HG02623 (cell line): Measurements from ENCODE around the gene ANKRD62.

Experiments used
- ATAC-seq: cut with Tn5 transposase; IDR thresholded peaks from one replicate; pipeline ENCODE4 v1.9.1; 2021; ENCODE audit warnings: moderate library complexity; ENCODE audit not compliant: unreplicated experiment

ANKRD62 gene

GRCh38 chr18:12093520-12094257, at the start of gene ANKRD62:
Gene ANKRD62 (plus strand): TSS chr18:12093843. CDS start chr18:12094018, 175 bp downstream.
- ATAC-seq: no peak

DNA sequence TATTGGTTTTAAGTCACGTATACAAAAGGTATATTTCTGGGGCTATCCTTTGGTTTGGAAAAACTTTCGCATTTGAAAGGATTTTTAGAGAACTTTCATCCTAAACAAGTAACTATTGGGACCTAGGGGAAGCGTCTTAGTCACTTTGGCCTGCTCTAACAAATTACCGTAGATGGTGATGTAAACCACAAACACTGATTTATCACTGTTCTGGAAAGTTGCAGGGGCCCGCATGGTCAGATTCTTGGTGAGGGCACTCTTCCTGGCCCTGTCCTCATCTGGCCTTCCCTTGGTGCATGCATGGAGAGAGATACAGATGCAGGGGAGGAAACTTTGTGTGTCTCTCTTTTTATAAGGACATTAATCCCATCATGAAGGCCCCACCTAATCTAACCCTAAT, 49.1 kb upstream of the ANKRD62 start:
- no peak for ATAC-seq

DNA sequence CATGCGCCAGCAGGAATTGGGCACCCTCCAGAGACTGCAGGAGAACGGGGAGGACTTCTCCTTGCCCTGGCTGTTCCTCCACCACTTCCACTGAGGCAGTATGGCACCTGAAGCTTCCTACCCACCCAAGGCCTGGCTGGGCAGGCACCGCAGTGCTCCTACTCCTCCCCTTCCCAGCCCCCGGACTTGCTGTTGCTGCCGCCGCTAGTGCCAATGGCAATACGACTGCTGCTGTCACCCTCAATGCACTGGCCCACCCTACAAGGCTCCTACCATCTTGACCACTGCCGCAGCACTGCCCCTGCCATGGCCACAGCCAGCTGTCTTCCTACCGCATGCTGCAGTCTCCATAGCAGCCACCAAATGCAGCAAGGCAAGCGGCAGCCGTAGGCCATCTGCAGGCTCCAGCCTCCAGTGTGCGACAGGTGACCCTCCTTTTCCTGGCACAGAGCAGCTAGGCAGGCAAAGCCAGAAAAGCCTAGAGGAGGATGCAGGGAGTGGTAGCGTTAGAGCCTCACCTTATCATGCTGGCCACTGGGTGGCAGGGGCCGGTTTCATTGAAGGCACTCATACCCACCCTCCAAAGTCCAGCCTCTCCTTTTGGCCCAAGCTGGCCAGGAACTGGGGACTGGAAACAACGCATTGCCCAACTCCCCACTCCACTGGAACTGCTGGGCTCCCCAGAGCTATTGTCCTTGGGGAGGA, 47.4 kb upstream of the ANKRD62 start:
- no peak for ATAC-seq

- ATAC-seq: no peak
These were observed 46.8 kb upstream of the ANKRD62 start for GRCh38 chr18:12046751-12047335.

DNA sequence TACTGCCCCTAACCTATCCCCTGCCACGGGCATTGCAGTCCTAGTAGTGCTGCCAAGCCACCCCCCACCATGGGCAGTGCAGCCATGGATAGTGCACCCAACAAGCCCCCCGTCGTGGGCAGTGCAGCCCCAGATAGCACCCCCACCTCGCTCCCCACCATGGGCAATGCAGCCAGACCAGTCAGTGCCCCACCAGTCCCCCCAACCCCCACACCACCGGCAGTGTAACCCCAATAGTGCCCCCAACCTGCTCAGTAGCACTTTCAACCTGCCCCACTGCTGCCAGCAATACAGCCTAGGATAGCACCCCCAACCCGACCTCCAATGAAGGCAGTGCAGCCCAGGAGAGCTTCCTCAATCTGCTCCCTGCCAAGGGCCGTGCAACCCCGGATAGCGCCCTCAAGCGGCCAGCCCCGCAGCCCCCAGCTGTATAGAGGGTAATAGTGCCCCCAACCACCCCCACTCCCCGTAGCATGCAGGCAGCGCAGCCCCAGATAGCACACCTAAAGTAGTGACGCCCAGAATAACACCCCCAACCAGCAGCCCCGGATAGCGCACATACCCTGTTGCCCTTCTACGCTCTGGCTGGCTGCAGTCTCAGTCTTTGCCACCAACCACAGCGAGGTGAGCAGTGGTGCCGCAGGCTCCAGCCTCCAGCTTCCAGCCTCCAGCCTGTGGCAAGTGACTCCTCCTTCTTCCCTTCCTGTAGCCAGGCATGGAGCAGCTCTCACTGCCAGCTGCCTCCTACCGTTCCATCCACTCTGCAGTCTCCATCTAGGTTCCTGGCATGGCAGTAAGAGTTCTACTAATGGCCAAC, 45.4 kb upstream of the ANKRD62 start:
- ATAC-seq: no peak

DNA sequence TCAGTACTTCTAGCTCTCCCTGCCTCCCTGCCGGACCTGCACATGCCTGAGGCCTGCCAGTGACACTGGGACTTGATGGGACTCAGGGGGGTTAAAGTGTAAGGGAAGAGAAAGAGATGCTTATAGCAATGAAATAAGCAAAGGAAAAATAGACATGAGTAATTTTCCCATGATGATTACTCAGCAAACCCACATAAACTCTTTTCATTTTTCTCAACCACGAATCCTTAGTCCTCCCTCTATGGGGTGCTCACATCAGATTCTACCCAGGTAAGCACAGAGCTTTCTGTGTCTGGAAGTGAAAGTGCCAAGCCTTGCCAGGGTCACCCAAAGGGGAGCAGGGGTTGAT, 44.8 kb upstream of the ANKRD62 start:
- no peak for ATAC-seq

GRCh38 chr18:12049978-12050811, 43.4 kb upstream of the ANKRD62 start:
- peak; percentile 90 for ATAC-seq

- ATAC-seq: no peak
These were observed 40.8 kb upstream of the ANKRD62 start for GRCh38 chr18:12052866-12053265.

- peak; percentile 50 for ATAC-seq
These were observed 40.4 kb upstream of the ANKRD62 start for GRCh38 chr18:12053289-12053688.

GRCh38 chr18:12056034-12056883, 37.4 kb upstream of the ANKRD62 start:
- ATAC-seq: no peak

- no peak for ATAC-seq
These were observed 36.7 kb upstream of the ANKRD62 start for GRCh38 chr18:12056884-12057402.

- ATAC-seq: no peak
These were observed 36.1 kb upstream of the ANKRD62 start for GRCh38 chr18:12057419-12058039.

- no peak for ATAC-seq
These were observed 34.1 kb upstream of the ANKRD62 start for GRCh38 chr18:12059334-12060181.

GRCh38 chr18:12060182-12060870, 33.3 kb upstream of the ANKRD62 start:
- ATAC-seq: no peak

GRCh38 chr18:12061685-12062084, 32.0 kb upstream of the ANKRD62 start:
- ATAC-seq: no peak

DNA sequence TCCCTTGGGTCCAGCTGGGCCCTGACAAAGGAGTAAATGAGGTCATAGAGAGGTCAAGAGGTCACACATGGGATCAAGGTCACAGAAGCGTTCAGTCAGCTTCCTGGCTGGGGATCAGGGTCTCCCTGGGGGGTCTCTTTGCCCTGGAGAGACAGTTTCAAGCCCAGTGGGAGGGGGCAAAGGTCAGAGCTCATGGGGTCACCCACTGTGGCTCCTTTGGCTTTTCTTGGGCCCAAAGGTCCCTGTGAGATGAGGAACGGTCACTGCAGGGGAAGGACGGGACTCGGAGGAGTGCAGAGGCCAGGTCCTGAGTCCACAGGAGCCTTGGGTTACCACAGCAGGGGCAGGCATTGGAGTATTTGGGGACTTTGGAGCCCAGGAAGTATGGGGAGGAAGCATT, 30.7 kb upstream of the ANKRD62 start:
- ATAC-seq: no peak

DNA sequence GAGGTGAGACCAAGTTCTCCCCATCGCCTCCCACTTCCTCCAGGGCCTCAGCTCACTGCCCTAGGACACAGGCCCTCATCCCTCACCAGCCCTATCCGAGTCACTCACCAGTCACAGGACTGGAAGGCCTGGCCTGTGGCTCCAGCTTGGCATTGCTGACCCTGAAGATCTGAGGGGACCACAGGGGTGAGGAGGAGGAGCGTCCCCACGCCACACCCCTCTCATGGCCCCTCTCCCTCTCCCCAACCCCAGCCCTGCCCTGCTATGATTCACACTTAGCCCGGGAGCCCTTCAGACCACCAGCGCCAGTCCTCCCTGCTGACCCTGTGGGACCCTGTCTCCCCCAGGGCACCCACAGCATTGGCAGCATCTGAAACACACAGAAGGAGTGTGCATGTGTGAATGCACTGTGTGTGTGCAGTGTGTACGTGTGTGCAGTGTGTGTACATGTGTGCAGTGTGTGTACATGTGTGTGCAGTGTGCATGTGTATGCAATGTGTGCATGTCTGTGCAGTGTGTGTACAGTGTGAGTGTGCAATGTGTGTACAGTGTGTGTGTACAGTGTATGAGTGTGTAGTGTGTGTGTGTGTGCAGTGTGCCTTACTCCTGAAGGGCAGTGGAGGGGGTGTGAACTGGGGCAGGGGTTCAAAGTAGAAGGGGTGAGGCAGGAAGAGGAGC, 29.4 kb upstream of the ANKRD62 start:
- ATAC-seq: no peak
